ENCODE measurements around the gene ARVCF. TPM values are rescaled to one million over a fixed set of nuclear protein-coding genes. Genes with fewer than 3 reads are reported as not detected.

ARVCF gene
- total RNA-seq, 1 experiment from 2014 or later = 4.2 TPM

DNA sequence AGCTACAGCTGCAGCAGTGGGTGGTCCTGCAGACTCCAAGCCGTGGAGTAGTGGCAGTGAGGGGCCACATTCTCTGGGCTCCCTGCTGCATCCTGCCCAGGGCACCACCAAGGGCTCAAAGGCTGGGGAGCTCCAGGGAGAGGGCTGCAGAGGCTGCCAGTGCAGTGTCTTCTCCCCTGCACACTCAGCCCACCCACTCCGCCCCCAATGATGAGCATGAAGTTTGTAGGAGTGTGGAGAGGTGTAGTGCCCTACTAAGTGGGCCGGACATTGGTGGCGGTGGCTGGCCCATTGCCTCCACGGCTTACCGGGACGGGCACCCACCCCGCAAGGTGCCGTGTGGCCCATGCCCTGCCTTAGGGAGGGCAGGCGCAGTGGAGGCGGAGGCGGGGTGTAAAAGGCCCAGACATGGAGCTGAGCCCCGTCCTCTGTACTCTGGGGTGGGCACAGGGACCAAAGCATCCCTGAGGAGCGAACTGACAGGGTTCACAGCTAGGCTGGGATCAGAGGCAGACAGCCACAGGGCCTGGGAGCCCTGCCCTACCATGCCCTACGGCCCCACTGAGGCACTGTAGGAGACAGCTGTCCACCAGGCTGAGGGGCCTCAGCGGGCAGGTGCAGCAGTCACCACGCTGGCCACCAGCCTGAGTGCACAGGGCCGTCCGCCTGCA, 18.9 kb downstream of the ARVCF start:
- H3K4me3 ChIP-seq = no peak overlapping the region
- H3K4me1 ChIP-seq = peaks cover 61% of the 10 kb centered on the region
- no peak for DNase-seq
- no peaks in the 10 kb centered on the region for H3K9me3 ChIP-seq (replicated peaks)
- no peaks in the 10 kb centered on the region; the same call in 1 of the 2 replicates for H3K27me3 ChIP-seq
- no peak overlapping the region for H3K27ac ChIP-seq
- H3K36me3 ChIP-seq = no peaks in the 10 kb centered on the region

GRCh38 chr22:19996694-19997384, 19.8 kb downstream of the ARVCF start:
- peaks cover 58% of the 10 kb centered on the region for H3K4me1 ChIP-seq
- no peak for DNase-seq
- H3K27me3 ChIP-seq = no peaks in the 10 kb centered on the region; the same call in 1 of the 2 replicates
- no peaks in the 10 kb centered on the region for H3K36me3 ChIP-seq
- H3K4me3 ChIP-seq = no peak overlapping the region
- no peak overlapping the region for H3K27ac ChIP-seq
- H3K9me3 ChIP-seq (replicated peaks) = no peaks in the 10 kb centered on the region

DNA sequence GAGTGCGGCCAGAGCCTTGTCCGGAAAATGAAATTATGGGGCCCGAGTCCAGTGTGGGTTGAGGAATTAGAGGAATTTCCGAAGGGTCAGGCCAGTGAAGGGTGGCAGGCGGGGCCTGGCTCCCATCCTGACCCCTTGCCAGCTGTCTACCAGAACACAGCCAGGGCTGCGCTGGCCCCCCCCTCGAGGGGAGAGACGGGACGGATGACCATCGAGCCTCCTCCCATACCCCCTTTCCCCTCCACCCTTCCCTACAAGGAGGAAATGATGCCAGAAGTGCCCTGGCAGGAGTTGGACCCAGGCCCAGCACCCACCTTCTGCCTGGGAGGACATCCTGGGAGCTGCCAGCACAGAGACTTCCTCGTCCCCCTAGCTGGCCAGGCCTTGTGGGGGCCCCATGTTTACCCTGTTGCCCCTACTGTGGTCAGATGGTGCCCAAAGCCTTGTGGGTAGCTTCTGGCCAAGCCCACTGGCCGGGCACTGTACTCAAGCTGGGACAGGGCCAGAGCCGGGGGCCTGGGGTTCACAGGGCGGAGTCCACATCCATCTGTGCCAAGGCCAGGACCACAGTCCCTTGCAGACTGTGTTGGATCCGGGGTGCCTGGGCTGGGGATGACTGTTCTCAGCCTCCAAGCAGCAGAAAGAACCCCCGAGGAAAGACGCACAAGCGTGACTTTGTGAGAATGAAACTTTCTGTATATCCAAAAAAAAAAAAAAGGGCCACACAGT, 20.8 kb downstream of the ARVCF start:
- no peaks in the 10 kb centered on the region for H3K9me3 ChIP-seq (replicated peaks)
- no peaks in the 10 kb centered on the region; the same call in 1 of the 2 replicates for H3K27me3 ChIP-seq
- H3K4me3 ChIP-seq = no peak overlapping the region
- H3K4me1 ChIP-seq = peaks cover 67% of the 10 kb centered on the region
- DNase-seq = no peak
- H3K36me3 ChIP-seq = no peaks in the 10 kb centered on the region
- no peak overlapping the region for H3K27ac ChIP-seq

DNA sequence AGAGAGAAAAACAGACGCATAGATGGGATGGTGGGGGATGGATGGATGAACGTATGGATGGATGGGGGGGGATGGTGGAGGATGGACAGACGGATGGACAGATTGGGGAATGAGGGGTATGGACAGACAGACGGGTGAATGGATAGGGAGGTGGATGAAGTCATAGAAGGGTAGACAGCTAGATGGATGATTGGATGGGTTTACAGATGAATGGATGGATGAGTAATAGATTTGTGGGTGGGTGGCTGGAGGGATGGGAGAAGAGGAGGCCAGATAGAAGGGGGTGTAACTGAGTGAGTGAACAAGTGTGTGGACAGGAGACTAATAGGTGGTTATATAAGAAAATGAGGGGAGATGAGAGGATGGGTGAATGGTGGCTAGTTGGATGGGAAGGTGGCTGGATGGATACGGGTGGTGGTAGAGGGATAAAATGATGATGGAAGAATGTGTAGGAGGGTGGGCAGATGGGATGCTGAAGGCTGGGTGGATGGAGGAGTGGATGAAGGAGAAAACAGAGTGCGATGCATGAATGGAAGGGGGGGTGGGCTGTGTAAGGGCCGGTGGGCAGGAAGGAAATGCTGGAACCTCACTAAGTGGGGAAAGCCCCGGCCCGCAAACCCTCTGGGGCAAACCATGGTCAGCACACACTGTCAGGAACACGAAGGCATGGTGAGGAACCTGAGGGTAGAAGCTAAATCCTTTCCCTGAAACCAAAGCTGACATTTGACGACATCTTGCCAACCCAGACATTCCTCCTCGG, 21.6 kb downstream of the ARVCF start:
- H3K27ac ChIP-seq = no peak overlapping the region
- no peak for DNase-seq
- H3K36me3 ChIP-seq = no peaks in the 10 kb centered on the region
- H3K9me3 ChIP-seq (replicated peaks) = no peaks in the 10 kb centered on the region
- H3K4me1 ChIP-seq = peaks cover 66% of the 10 kb centered on the region
- no peak overlapping the region for H3K4me3 ChIP-seq
- no peaks in the 10 kb centered on the region; the same call in 1 of the 2 replicates for H3K27me3 ChIP-seq

DNA sequence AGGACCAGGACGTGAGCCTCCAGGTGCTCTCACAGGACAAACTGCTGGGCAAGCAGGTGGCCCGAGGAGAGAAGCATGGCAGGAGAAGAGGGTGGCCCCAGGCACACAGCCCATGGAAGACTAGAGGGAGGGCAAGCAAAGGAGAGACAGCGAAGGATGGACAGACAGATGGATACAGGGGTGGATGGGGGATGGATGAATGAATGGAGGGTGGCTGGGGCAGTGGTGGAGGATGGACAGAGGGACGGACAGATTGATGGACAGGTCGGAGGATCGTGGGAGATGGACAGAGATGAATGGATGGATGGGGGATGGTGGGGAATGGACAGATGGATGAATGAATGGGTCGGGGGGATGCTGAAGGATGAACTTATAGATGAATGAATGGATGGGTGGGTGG, 22.7 kb downstream of the ARVCF start:
- Histone ChIP-seq H3K9me3 (replicated peaks) (no peaks in the 10 kb centered on the region), H3K4me3 (no peak overlapping the region), H3K4me1 (peaks cover 55% of the 10 kb centered on the region), H3K27me3 (no peaks in the 10 kb centered on the region), H3K36me3 (no peaks in the 10 kb centered on the region), H3K27ac (no peak overlapping the region)
- DNase-seq = no peak

GRCh38 chr22:19992921-19993355, 23.7 kb downstream of the ARVCF start:
- no peaks in the 10 kb centered on the region for H3K36me3 ChIP-seq
- DNase-seq = no peak
- no peak overlapping the region for H3K27ac ChIP-seq
- H3K9me3 ChIP-seq (replicated peaks) = no peaks in the 10 kb centered on the region
- H3K4me1 ChIP-seq = peaks cover 45% of the 10 kb centered on the region
- H3K27me3 ChIP-seq = no peaks in the 10 kb centered on the region
- H3K4me3 ChIP-seq = no peak overlapping the region

DNA sequence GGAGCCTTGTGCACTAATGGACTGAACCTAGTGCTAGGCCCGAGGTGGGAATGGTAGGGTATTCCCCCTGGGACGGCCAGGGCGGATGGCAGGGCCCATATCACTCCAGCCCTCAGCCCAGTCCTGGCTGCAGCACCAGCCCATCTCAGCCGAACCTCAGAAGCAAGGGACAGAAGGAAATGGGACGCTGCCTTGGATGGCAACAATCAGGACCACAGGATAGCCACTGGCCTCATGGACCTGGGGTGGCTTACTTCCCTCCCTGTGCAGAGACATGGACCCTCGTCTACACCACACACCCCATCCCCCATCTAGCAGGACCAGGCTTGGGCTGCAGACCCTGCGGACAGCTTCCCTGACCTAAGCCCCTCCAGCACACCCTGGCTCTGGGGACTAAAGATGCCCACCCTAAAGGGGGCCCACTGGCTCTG, 24.1 kb downstream of the ARVCF start:
- Histone ChIP-seq H3K36me3 (no peaks in the 10 kb centered on the region), H3K4me1 (peaks cover 41% of the 10 kb centered on the region), H3K9me3 (replicated peaks) (no peaks in the 10 kb centered on the region), H3K27me3 (no peaks in the 10 kb centered on the region), H3K4me3 (no peak overlapping the region), H3K27ac (peak overlapping the region; percentile 41; the same call in 1 of the 2 replicates)
- DNase-seq = no peak

DNA sequence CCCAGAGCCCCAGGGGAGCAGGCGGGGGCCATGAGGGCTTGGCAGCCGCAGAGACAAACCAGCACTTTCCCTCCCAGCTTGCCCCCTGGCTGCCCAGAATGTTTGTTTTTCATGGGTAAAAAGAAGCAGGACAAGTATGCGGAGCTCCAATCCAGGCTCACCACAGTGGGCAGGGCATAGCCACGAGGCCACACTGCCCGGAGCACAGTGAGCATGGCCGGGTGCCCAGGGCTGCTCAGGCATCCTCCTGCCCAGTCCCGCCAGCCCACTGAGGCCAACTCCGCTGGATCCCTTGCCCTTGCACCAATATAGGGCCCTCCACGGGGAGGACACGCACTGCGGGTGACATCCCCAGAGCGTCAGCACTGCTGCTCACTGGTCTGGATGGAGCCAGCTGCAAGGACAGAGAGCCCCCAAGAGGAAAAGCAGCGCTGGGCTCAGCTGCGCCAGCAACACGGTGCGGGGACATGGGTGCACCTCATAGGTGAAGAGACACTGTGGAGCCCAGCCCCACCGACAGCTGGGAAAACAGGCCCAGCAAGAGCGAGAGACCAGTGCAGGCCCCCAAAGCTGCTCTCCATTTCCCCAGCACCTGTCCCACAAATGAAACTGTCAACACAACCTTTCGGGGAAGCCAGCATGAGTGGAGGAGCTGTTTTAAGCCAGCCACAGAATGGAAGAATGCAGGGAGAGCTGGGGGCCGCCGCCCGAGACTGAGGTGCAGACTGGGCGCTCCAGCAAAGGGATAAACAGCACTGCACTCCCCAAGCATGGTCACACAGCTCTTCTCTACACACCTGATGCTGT, 24.8 kb downstream of the ARVCF start:
- Histone ChIP-seq H3K4me1 (peaks cover 36% of the 10 kb centered on the region), H3K4me3 (no peak overlapping the region), H3K9me3 (replicated peaks) (no peaks in the 10 kb centered on the region), H3K27me3 (no peaks in the 10 kb centered on the region), H3K27ac (peak overlapping the region; percentile 41), H3K36me3 (no peaks in the 10 kb centered on the region)
- peak; percentile 88 to 94 for DNase-seq

- H3K4me1 ChIP-seq = peaks cover 34% of the 10 kb centered on the region
- H3K27me3 ChIP-seq = no peaks in the 10 kb centered on the region
- no peak for DNase-seq
- no peak overlapping the region for H3K4me3 ChIP-seq
- H3K36me3 ChIP-seq = no peaks in the 10 kb centered on the region
- H3K9me3 ChIP-seq (replicated peaks) = no peaks in the 10 kb centered on the region
- H3K27ac ChIP-seq = peak overlapping the region; percentile 41; the same call in 1 of the 2 replicates
Measured at GRCh38 chr22:19991395-19991644, 25.3 kb downstream of the ARVCF start.

DNA sequence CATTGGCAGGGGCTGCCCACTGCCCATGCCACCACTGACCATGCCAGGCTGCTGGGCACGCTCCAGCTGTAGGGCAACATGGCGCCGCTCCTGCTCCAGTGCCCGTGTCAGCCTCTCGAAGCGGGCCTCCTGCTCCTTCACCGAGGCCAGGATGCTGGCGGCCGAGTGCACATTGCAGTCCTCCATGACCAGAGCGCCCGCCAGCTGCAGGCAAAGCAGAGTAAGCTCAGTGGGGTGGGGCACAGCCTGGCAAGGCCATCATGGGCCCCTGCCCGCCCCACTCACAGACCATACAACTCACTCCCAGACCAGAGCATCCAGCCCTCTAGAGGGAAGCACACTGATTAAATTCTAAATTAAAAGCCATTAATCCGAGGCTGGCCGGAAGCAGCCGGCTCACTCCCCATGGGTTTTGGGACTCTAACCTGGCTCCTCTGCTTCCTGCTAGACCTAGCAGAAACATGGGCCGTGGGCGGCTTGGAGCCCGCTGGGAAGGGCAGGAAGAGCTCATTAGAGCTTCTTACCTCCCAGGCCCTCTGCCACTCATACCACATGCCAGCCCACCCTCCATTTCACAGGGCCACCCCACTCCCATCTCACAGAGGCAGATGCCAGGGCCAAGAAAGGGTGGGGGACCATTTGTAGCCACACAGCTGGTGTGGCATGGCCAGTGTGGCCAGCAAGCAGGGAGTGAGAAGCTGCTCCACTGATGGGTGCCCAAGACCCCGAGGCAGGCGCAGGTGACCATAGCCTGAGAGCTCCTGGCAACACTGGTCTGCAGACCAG, 25.8 kb downstream of the ARVCF start:
- H3K9me3 ChIP-seq (replicated peaks) = no peaks in the 10 kb centered on the region
- H3K27me3 ChIP-seq = no peaks in the 10 kb centered on the region
- H3K36me3 ChIP-seq = no peaks in the 10 kb centered on the region
- H3K27ac ChIP-seq = no peak overlapping the region
- no peak overlapping the region for H3K4me3 ChIP-seq
- no peak for DNase-seq
- H3K4me1 ChIP-seq = peaks cover 36% of the 10 kb centered on the region

DNA sequence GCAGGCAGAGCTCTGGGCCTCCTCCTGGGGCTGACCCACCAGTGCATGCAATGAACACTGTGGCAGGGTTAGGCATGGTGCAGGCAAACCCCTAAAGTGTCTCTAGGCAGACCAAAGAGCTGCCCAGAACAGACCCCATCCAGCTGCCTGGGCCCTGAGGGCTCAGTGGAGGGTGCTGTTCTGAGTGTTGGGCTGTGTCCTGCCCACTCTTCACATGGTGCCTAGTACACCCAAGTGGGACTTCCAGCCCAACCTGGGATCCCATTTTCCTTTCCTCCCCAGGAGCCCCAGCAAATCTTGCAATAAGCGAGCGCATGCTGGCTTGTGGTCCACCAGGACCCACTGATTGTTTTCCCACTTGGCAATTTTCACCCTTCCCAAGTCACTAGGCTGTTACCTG, 26.4 kb downstream of the ARVCF start:
- no peak overlapping the region for H3K27ac ChIP-seq
- no peak overlapping the region for H3K4me3 ChIP-seq
- no peak for DNase-seq
- no peaks in the 10 kb centered on the region for H3K36me3 ChIP-seq
- H3K27me3 ChIP-seq = no peaks in the 10 kb centered on the region
- no peaks in the 10 kb centered on the region for H3K9me3 ChIP-seq (replicated peaks)
- peaks cover 31% of the 10 kb centered on the region for H3K4me1 ChIP-seq

- Histone ChIP-seq H3K9me3 (replicated peaks) (no peaks in the 10 kb centered on the region), H3K27me3 (no peaks in the 10 kb centered on the region), H3K4me1 (peaks cover 28% of the 10 kb centered on the region), H3K36me3 (no peaks in the 10 kb centered on the region), H3K4me3 (no peak overlapping the region), H3K27ac (no peak overlapping the region)
- no peak for DNase-seq
Measured at GRCh38 chr22:19989725-19990067, 26.9 kb downstream of the ARVCF start.

DNA sequence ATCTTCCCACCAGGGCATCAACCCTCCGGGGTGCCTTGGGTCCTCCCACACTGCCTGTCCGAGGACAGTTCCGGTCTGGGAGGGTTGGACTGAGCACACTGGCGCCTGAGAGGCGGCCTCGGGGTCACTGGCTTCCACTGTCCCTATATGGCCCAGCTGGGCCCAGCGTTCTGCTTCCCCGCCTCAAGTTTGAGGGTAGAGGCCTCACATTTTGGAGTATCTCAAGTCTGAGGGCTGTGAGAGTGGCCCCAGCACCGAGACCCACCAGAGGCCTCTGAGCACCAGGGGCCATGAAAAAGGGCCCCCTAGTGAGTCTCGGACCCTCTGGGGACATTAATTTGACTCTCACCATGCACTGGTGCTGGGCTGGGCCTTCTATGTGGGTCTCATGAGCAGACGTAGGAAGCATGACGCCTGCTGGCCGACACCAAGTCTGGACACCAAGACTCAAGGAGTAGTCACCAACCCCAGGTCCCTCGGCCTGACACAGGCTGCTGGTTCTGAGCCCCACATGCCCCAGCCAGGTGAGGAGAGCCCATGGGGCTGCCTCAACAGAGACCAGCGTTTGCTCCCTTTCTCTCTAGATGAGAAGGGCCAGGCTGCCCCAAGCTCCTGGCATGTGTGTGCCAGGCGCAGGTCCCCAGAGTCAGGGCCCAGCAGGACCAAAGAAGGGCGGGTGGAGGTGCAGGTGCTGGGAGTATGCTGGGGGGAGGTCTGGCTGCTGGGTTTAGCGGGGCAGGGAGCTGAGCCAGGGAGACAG, 27.5 kb downstream of the ARVCF start:
- no peak overlapping the region for H3K4me3 ChIP-seq
- H3K9me3 ChIP-seq (replicated peaks) = no peaks in the 10 kb centered on the region
- H3K27me3 ChIP-seq = no peaks in the 10 kb centered on the region
- H3K27ac ChIP-seq = no peak overlapping the region
- DNase-seq = no peak
- no peaks in the 10 kb centered on the region for H3K36me3 ChIP-seq
- H3K4me1 ChIP-seq = peaks cover 33% of the 10 kb centered on the region

All from SJCRH30 (cell line).